Mesendoderm (in vitro differentiated cells): ENCODE results near the gene PLEK2.
A peak's percentile ranks its signal among the peaks of the same experiment; 100 is the strongest.

Source experiments
- DNase-seq: peaks from one replicate; pipeline ENCODE4 v3.0.0; 2013
- H2AK5ac ChIP-seq: 2 replicates; pipeline ENCODE4 v1.6.1; 2013; ENCODE audit warnings: low read length, inconsistent platforms
- H2BK120ac ChIP-seq: 2 replicates; pipeline ENCODE4 v1.6.1; 2013; ENCODE audit warnings: low read depth, mild to moderate bottlenecking, low read length, moderate library complexity, mixed read lengths
- H2BK15ac ChIP-seq: replicated peaks from 2 replicates; pipeline ENCODE4 v1.6.1; 2013; ENCODE audit warnings: low read depth, mild to moderate bottlenecking, moderate library complexity
- H2BK5ac ChIP-seq: 2 replicates; pipeline ENCODE4 v1.6.1; 2013; ENCODE audit warnings: low read length, inconsistent platforms
- H3K18ac ChIP-seq: 2 replicates; pipeline ENCODE4 v1.6.1; 2013; ENCODE audit warnings: mild to moderate bottlenecking, low read length, mixed read lengths
- H3K23ac ChIP-seq: one replicate; pipeline ENCODE4 v1.6.1; 2013; ENCODE audit warnings: low read length
- H3K27ac ChIP-seq: 2 replicates; pipeline ENCODE4 v1.5.1; 2013; ENCODE audit warnings: low read depth, mild to moderate bottlenecking, inconsistent platforms, low read length, moderate library complexity
- H3K27me3 ChIP-seq: 2 replicates; pipeline ENCODE4 v1.6.1; 2013; ENCODE audit warnings: low read length, control low read depth, mild to moderate bottlenecking, inconsistent platforms; ENCODE audit not compliant: insufficient read depth, poor library complexity
- H3K36me3 ChIP-seq: 2 replicates; pipeline ENCODE4 v1.6.1; 2013; ENCODE audit warnings: low read length, inconsistent platforms; ENCODE audit not compliant: control insufficient read depth, insufficient read depth
- H3K4ac ChIP-seq: one replicate; pipeline ENCODE4 v1.6.1; 2013; ENCODE audit warnings: low read depth, mild to moderate bottlenecking, low read length, moderate library complexity
- H3K4me1 ChIP-seq: 2 replicates; pipeline ENCODE4 v1.6.1; 2013; ENCODE audit warnings: low read depth, low read length, inconsistent platforms; ENCODE audit not compliant: control insufficient read depth
- H3K4me2 ChIP-seq: 2 replicates; pipeline ENCODE4 v1.6.1; 2013; ENCODE audit warnings: low read length
- H3K4me3 ChIP-seq: 2 replicates; pipeline ENCODE4 v1.5.1; 2013; ENCODE audit warnings: mild to moderate bottlenecking, low read length
- H3K56ac ChIP-seq: one replicate; pipeline ENCODE4 v1.6.1; 2013; ENCODE audit warnings: low read length
- H3K79me1 ChIP-seq: 2 replicates; pipeline ENCODE4 v1.6.1; 2013; ENCODE audit warnings: low read length, inconsistent platforms
- H3K79me2 ChIP-seq: 2 replicates; pipeline ENCODE4 v1.6.1; 2013; ENCODE audit warnings: mild to moderate bottlenecking, low read length; ENCODE audit not compliant: control insufficient read depth, insufficient read depth
- H3K9ac ChIP-seq: 2 replicates; pipeline ENCODE4 v1.6.1; 2013; ENCODE audit warnings: low read length, inconsistent platforms
- H4K5ac ChIP-seq: one replicate; pipeline ENCODE4 v1.6.1; 2013; ENCODE audit warnings: low read length
- H4K8ac ChIP-seq: one replicate; pipeline ENCODE4 v1.6.1; 2013; ENCODE audit warnings: low read depth, mild to moderate bottlenecking, control low read depth, low read length, moderate library complexity
- WGBS: extraction: QIAGEN DNeasy Blood & Tissue Kit; methylation state at CpG from one replicate; pipeline ENCODE4 v1.1.7; 2013; ENCODE audit warnings: low lambda C conversion rate, missing lambda C conversion rate; ENCODE audit not compliant: insufficient coverage; ENCODE audit errors: extremely low coverage; 5-methylcytosine and 5-hydroxymethylcytosine counted together

The PLEK2 gene

GRCh38 chr14:67395876-67396189 lies 16.1 kb downstream of the PLEK2 start:
- H2BK15ac ChIP-seq = no peak overlapping the region
- no peak overlapping the region for H4K5ac ChIP-seq
- no peaks in the 10 kb centered on the region for H3K27me3 ChIP-seq
- no peak overlapping the region for H3K23ac ChIP-seq
- H3K36me3 ChIP-seq = no peaks in the 10 kb centered on the region
- H3K4me2 ChIP-seq = no peak overlapping the region
- H2BK120ac ChIP-seq = no peak overlapping the region
- no peak overlapping the region for H3K9ac ChIP-seq
- no peak overlapping the region for H3K4ac ChIP-seq
- no peak overlapping the region for H3K4me3 ChIP-seq
- no peaks in the 10 kb centered on the region for H3K79me2 ChIP-seq
- no peak overlapping the region for H2AK5ac ChIP-seq
- H2BK5ac ChIP-seq = no peak overlapping the region
- H3K79me1 ChIP-seq = no peaks in the 10 kb centered on the region
- no peak overlapping the region for H3K18ac ChIP-seq
- H4K8ac ChIP-seq = no peak overlapping the region
- H3K56ac ChIP-seq = no peak overlapping the region
- H3K27ac ChIP-seq = no peak overlapping the region
- H3K4me1 ChIP-seq = peaks cover 2% of the 10 kb centered on the region
- no CpG with 5 or more reads among the region's 5 CpGs for WGBS
- no peak for DNase-seq

GRCh38 chr14:67395086-67395875 lies 16.7 kb downstream of the PLEK2 start:
- DNase-seq = no peak
- Histone ChIP-seq H3K4me1 (peaks cover 2% of the 10 kb centered on the region), H2BK5ac (no peak overlapping the region), H3K27ac (no peak overlapping the region), H3K56ac (peak overlapping the region; percentile 25), H3K9ac (no peak overlapping the region), H3K27me3 (no peaks in the 10 kb centered on the region), H2AK5ac (no peak overlapping the region), H3K4me2 (no peak overlapping the region), H3K18ac (no peak overlapping the region), H3K36me3 (no peaks in the 10 kb centered on the region), H4K8ac (no peak overlapping the region), H3K4me3 (no peak overlapping the region), H3K79me2 (no peaks in the 10 kb centered on the region), H4K5ac (no peak overlapping the region), H3K79me1 (no peaks in the 10 kb centered on the region), H3K23ac (no peak overlapping the region), H2BK120ac (no peak overlapping the region), H2BK15ac (no peak overlapping the region), H3K4ac (no peak overlapping the region)
- WGBS = no CpG with 5 or more reads among the region's 16 CpGs

GRCh38 chr14:67393689-67394088 lies 18.3 kb downstream of the PLEK2 start:
- H2AK5ac ChIP-seq = no peak overlapping the region
- no peak overlapping the region for H3K56ac ChIP-seq
- WGBS = no CpG with 5 or more reads among the region's 6 CpGs
- H3K4me3 ChIP-seq = no peak overlapping the region
- H2BK5ac ChIP-seq = no peak overlapping the region
- H4K5ac ChIP-seq = no peak overlapping the region
- no peak for DNase-seq
- no peaks in the 10 kb centered on the region for H3K36me3 ChIP-seq
- no peak overlapping the region for H3K4ac ChIP-seq
- H3K23ac ChIP-seq = no peak overlapping the region
- H3K27ac ChIP-seq = no peak overlapping the region
- no peak overlapping the region for H2BK15ac ChIP-seq
- no peak overlapping the region for H3K9ac ChIP-seq
- H2BK120ac ChIP-seq = no peak overlapping the region
- peaks cover 2% of the 10 kb centered on the region for H3K4me1 ChIP-seq
- no peak overlapping the region for H3K4me2 ChIP-seq
- no peak overlapping the region for H4K8ac ChIP-seq
- no peaks in the 10 kb centered on the region for H3K79me2 ChIP-seq
- H3K18ac ChIP-seq = no peak overlapping the region
- H3K27me3 ChIP-seq = no peaks in the 10 kb centered on the region
- H3K79me1 ChIP-seq = no peaks in the 10 kb centered on the region

GRCh38 chr14:67392800-67393199 lies 19.2 kb downstream of the PLEK2 start:
- H3K4me2 ChIP-seq = no peak overlapping the region
- H2BK5ac ChIP-seq = no peak overlapping the region
- no peak overlapping the region for H2BK15ac ChIP-seq
- no CpG with 5 or more reads among the region's 9 CpGs for WGBS
- no peak overlapping the region for H2BK120ac ChIP-seq
- H4K8ac ChIP-seq = no peak overlapping the region
- H3K4ac ChIP-seq = no peak overlapping the region
- no peaks in the 10 kb centered on the region for H3K36me3 ChIP-seq
- no peak overlapping the region for H3K56ac ChIP-seq
- H4K5ac ChIP-seq = no peak overlapping the region
- no peak for DNase-seq
- H3K9ac ChIP-seq = no peak overlapping the region
- H2AK5ac ChIP-seq = no peak overlapping the region
- peaks cover 2% of the 10 kb centered on the region for H3K4me1 ChIP-seq
- no peaks in the 10 kb centered on the region for H3K79me1 ChIP-seq
- H3K79me2 ChIP-seq = no peaks in the 10 kb centered on the region
- no peak overlapping the region for H3K23ac ChIP-seq
- H3K27ac ChIP-seq = no peak overlapping the region
- no peak overlapping the region for H3K4me3 ChIP-seq
- no peaks in the 10 kb centered on the region for H3K27me3 ChIP-seq
- no peak overlapping the region for H3K18ac ChIP-seq

DNA sequence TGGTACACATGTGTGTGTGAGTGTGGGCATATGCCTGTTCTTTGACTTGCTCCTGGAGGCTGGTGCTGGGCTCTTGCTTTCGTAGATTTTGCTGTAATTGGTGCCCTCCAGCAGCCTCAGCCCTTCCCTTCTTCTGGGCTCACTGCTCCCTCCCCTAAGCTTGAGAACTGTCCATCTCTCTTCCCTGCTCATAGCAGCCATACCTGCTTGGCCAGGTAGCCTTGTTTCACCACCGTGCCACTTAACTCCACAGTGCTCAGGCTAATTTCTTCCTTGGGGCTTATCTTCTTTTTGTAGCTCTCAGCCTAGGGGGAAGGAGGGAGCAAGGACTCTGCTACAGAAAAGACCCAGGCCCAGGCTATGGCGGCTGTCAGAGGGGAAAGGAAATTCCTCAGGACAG lies 19.8 kb downstream of the PLEK2 start:
- Histone ChIP-seq H3K4ac (no peak overlapping the region), H2AK5ac (no peak overlapping the region), H3K9ac (no peak overlapping the region), H3K27ac (no peak overlapping the region), H3K27me3 (no peaks in the 10 kb centered on the region), H3K36me3 (no peaks in the 10 kb centered on the region), H2BK15ac (no peak overlapping the region), H3K18ac (no peak overlapping the region), H3K4me1 (peaks cover 2% of the 10 kb centered on the region), H4K8ac (no peak overlapping the region), H3K4me2 (no peak overlapping the region), H2BK5ac (no peak overlapping the region), H4K5ac (no peak overlapping the region), H3K79me2 (no peaks in the 10 kb centered on the region), H3K4me3 (no peak overlapping the region), H2BK120ac (no peak overlapping the region), H3K79me1 (no peaks in the 10 kb centered on the region), H3K23ac (no peak overlapping the region), H3K56ac (no peak overlapping the region)
- DNase-seq = no peak
- no CpG with 5 or more reads among the region's 3 CpGs for WGBS

GRCh38 chr14:67391268-67391667 lies 20.7 kb downstream of the PLEK2 start:
- no peak overlapping the region for H4K5ac ChIP-seq
- H4K8ac ChIP-seq = no peak overlapping the region
- no peak overlapping the region for H3K4me2 ChIP-seq
- no peaks in the 10 kb centered on the region for H3K79me2 ChIP-seq
- no peak overlapping the region for H3K56ac ChIP-seq
- H3K4me1 ChIP-seq = no peaks in the 10 kb centered on the region
- no peak overlapping the region for H3K4me3 ChIP-seq
- no peak overlapping the region for H3K27ac ChIP-seq
- no peak overlapping the region for H3K18ac ChIP-seq
- H3K36me3 ChIP-seq = no peaks in the 10 kb centered on the region
- DNase-seq = no peak
- no peak overlapping the region for H2BK120ac ChIP-seq
- WGBS = no CpG with 5 or more reads among the region's 6 CpGs
- H2AK5ac ChIP-seq = no peak overlapping the region
- H3K79me1 ChIP-seq = no peaks in the 10 kb centered on the region
- no peak overlapping the region for H2BK5ac ChIP-seq
- no peaks in the 10 kb centered on the region for H3K27me3 ChIP-seq
- no peak overlapping the region for H3K4ac ChIP-seq
- H3K9ac ChIP-seq = no peak overlapping the region
- no peak overlapping the region for H2BK15ac ChIP-seq
- H3K23ac ChIP-seq = no peak overlapping the region
